HCT116 (cell line): ENCODE measurements around the gene RNASE9. TPM values are rescaled to one million over a fixed set of nuclear protein-coding genes. Genes with fewer than 3 reads are reported as not detected.

ENCODE experiments used
- ATAC-seq: fragments of 200-7000 bp; cut with Tn5 transposase; 2 replicates; pipeline ENCODE4 v1.9.1; 2020; ENCODE audit warnings: mild to moderate bottlenecking, moderate library complexity
- BruUV-seq: library from RNA; stranded (reverse); fragments of 400-500 nt; replicated peaks from 2 replicates; lab custom pipeline; 2021; lab: Mats Ljungman, UMichigan
- CTCF ChIA-PET: fragments of 300-600 bp; sonication (Branson Sonifier 250); formaldehyde crosslinking; loops from one replicate; lab custom pipeline; 2021; ENCODE audit warnings: antibody characterized with exemption; lab: Charles Lee
- POLR2A ChIA-PET: fragments of 300-600, 350-600 bp; sonication (Branson Sonifier 250); formaldehyde crosslinking; loops from one replicate; lab custom pipeline; 2021; ENCODE audit warnings: antibody characterized with exemption; lab: Charles Lee
- RAD21 ChIA-PET, 2 experiments: fragments of 300-600 bp; sonication (Branson Sonifier 250); formaldehyde crosslinking; loops; one replicate each; lab custom pipeline; 2023; ENCODE audit warnings: low total read pairs in 2 of 2; ENCODE audit not compliant: uncharacterized antibody in 2 of 2, unreplicated experiment in 2 of 2, low non-redundant PET in 1 of 2; lab: Charles Lee
- DNase-seq: peaks from one replicate; pipeline ENCODE4 v3.0.0-alpha.2; 2010; ENCODE audit warnings: low read depth, low spot score
- H2AFZ ChIP-seq: fragments of 200-600 bp; shearing (Covaris generic), sonication (generic); 2 replicates; pipeline ENCODE4 v1.6.1; 2017; ENCODE audit warnings: low read depth, mixed run types, mixed read lengths, antibody characterized with exemption, low read length; ENCODE audit not compliant: poor library complexity, severe bottlenecking
- H3K27ac ChIP-seq: 2 replicates; pipeline ENCODE4 v1.5.1; 2012; ENCODE audit warnings: low read depth, low read length
- H3K27me3 ChIP-seq: fragments of 200-600 bp; sonication (generic); 2 replicates; pipeline ENCODE4 v1.6.1; 2016; ENCODE audit warnings: mixed run types, low read length, mixed read lengths; ENCODE audit not compliant: insufficient read depth
- H3K36me3 ChIP-seq, 2 experiments: fragments of 200-500 bp in 1 of 2; fragments of 200-600 bp in 1 of 2; sonication (Bioruptor generic) in 1 of 2; sonication (generic) in 1 of 2; 2 replicates each; pipeline versions ENCODE4 v1.5.1 to v1.6.1; 2014 to 2016; ENCODE audit warnings: low read length in 2 of 2, inconsistent platforms in 1 of 2, mixed read lengths in 1 of 2, mixed run types in 1 of 2; ENCODE audit not compliant: insufficient read depth in 2 of 2, control insufficient read depth in 1 of 2
- H3K4me1 ChIP-seq, 2 experiments: fragments of 200-600 bp in 1 of 2; sonication (generic) in 1 of 2; 2 replicates each; pipeline versions ENCODE4 v1.5.1 to v1.6.1; 2012 to 2017; ENCODE audit warnings: low read length in 2 of 2, inconsistent platforms in 1 of 2, mild to moderate bottlenecking in 1 of 2, mixed read lengths in 1 of 2, mixed run types in 1 of 2, moderate library complexity in 1 of 2; ENCODE audit not compliant: insufficient read depth in 2 of 2, control insufficient read depth in 1 of 2
- H3K4me2 ChIP-seq: fragments of 200-600 bp; sonication (generic); 2 replicates; pipeline ENCODE4 v1.6.1; 2017; ENCODE audit warnings: mixed run types, low read length, mixed read lengths
- H3K4me3 ChIP-seq, 2 experiments: fragments of 200-600 bp in 1 of 2; sonication (generic) in 1 of 2; replicated peaks in 1 of 2; 2 replicates each; pipeline ENCODE4 v1.5.1; 2011 to 2016; ENCODE audit warnings: low read length in 2 of 2, control low read depth in 1 of 2, low read depth in 1 of 2, mild to moderate bottlenecking in 1 of 2, mixed read lengths in 1 of 2, mixed run types in 1 of 2
- H3K79me2 ChIP-seq: fragments of 200-600 bp; sonication (generic); 2 replicates; pipeline ENCODE4 v1.6.1; 2017; ENCODE audit warnings: mild to moderate bottlenecking, mixed run types, low read length, moderate library complexity, mixed read lengths; ENCODE audit not compliant: insufficient read depth
- H3K9ac ChIP-seq: fragments of 200-600 bp; sonication (generic); 2 replicates; pipeline ENCODE4 v1.6.1; 2016; ENCODE audit warnings: low read length, mixed read lengths
- H3K9me2 ChIP-seq: fragments of 200-600 bp; sonication (generic), shearing (Covaris generic); 2 replicates; pipeline ENCODE4 v1.6.1; 2017; ENCODE audit warnings: mixed run types, mild to moderate bottlenecking, moderate library complexity; ENCODE audit not compliant: insufficient read depth
- H3K9me3 ChIP-seq, 2 experiments: fragments of 200-500 bp in 1 of 2; fragments of 200-600 bp in 1 of 2; sonication (Bioruptor generic) in 1 of 2; sonication (generic) in 1 of 2; 2 replicates each; pipeline ENCODE4 v1.6.1; 2014 to 2017; ENCODE audit warnings: low read length in 2 of 2, mixed read lengths in 2 of 2, inconsistent platforms in 1 of 2, low read depth in 1 of 2, mild to moderate bottlenecking in 1 of 2, mixed run types in 1 of 2, moderate library complexity in 1 of 2; ENCODE audit not compliant: control insufficient read depth in 1 of 2, insufficient read depth in 1 of 2
- H4K20me1 ChIP-seq: fragments of 200-600 bp; sonication (generic), shearing (Covaris generic); 2 replicates; pipeline ENCODE4 v1.6.1; 2017; ENCODE audit warnings: mixed run types, mild to moderate bottlenecking, moderate library complexity; ENCODE audit not compliant: insufficient read depth
- CBX3 ChIP-seq: IDR thresholded peaks from 2 replicates; pipeline ENCODE4 v1.6.1; 2012; ENCODE audit warnings: low read depth
- CEBPB ChIP-seq: IDR thresholded peaks from 2 replicates; pipeline ENCODE4 v1.6.1; 2012; ENCODE audit warnings: low read depth
- ELF1 ChIP-seq: IDR thresholded peaks from 2 replicates; pipeline ENCODE4 v1.6.1; 2012; ENCODE audit warnings: low read depth, borderline replicate concordance
- EZH2 ChIP-seq: fragments of 200-600 bp; sonication (generic); IDR thresholded peaks from 2 replicates; pipeline ENCODE4 v1.6.1; 2017; ENCODE audit warnings: antibody characterized with exemption, mixed run types
- EZH2phosphoT487 ChIP-seq: fragments of 200-600 bp; IDR thresholded peaks from 2 replicates; pipeline ENCODE4 v1.6.1; 2018; ENCODE audit warnings: antibody characterized with exemption, borderline replicate concordance
- FOSL1 ChIP-seq: IDR thresholded peaks from 2 replicates; pipeline ENCODE4 v1.6.1; 2012; ENCODE audit warnings: low read depth
- JUND ChIP-seq: IDR thresholded peaks from 2 replicates; pipeline ENCODE4 v1.6.1; 2012
- POLR2AphosphoS5 ChIP-seq: IDR thresholded peaks from 2 replicates; pipeline ENCODE4 v1.6.1; 2011; ENCODE audit warnings: mild to moderate bottlenecking, low read depth, low read length, moderate library complexity
- RAD21 ChIP-seq: IDR thresholded peaks from 2 replicates; pipeline ENCODE4 v1.6.1; 2012; ENCODE audit warnings: low read depth, mild to moderate bottlenecking
- REST ChIP-seq: IDR thresholded peaks from 2 replicates; pipeline ENCODE4 v1.6.1; 2012; ENCODE audit warnings: low read depth
- SIN3A ChIP-seq: IDR thresholded peaks from 2 replicates; pipeline ENCODE4 v1.6.1; 2012; ENCODE audit warnings: low read depth
- SP1 ChIP-seq: IDR thresholded peaks from 2 replicates; pipeline ENCODE4 v1.6.1; 2012; ENCODE audit warnings: low read depth
- TCF7L2 ChIP-seq: IDR thresholded peaks from 2 replicates; pipeline ENCODE4 v1.7.0; 2011; ENCODE audit warnings: borderline replicate concordance, inconsistent platforms; ENCODE audit not compliant: insufficient read depth, insufficient read length; ENCODE audit errors: extremely low read depth
- ZBTB33 ChIP-seq: IDR thresholded peaks from 2 replicates; pipeline ENCODE4 v1.6.1; 2011; ENCODE audit warnings: mild to moderate bottlenecking, low read length, moderate library complexity; ENCODE audit not compliant: insufficient replicate concordance; ENCODE audit errors: extremely low read depth
- ZNF274 ChIP-seq: fragments of 200-500 bp; sonication (Bioruptor generic); IDR thresholded peaks from 2 replicates; pipeline ENCODE4 v1.6.1; 2014; ENCODE audit warnings: mild to moderate bottlenecking, low read depth, low read length, inconsistent platforms
- intact Hi-C: fragments of 100-400 bp; cut with micrococcal nuclease; formaldehyde crosslinking; loops from 2 replicates; pipeline ENCODE4 v1.10.0; 2022
- total RNA-seq: library from RNA; stranded (reverse); gene quantifications from one replicate; pipeline ENCODE4 v1.2.1, GENCODE V29; 2021; ENCODE audit not compliant: unreplicated experiment
- TF ChIP-seq, protein P1 (sequence below), 3 experiments: fragments of 200-600 bp in 1 of 3; sonication (generic) in 1 of 3; IDR thresholded peaks in 2 of 3; conservative IDR thresholded peaks in 1 of 3; 2 replicates each; pipeline ENCODE4 v1.5.1; 2012 to 2017; ENCODE audit warnings: low read depth in 2 of 3, low read length in 2 of 3, antibody characterized with exemption in 1 of 3, borderline replicate concordance in 1 of 3, control low read depth in 1 of 3, mild to moderate bottlenecking in 1 of 3, mixed read lengths in 1 of 3, mixed run types in 1 of 3, moderate library complexity in 1 of 3; ENCODE audit not compliant: insufficient read depth in 1 of 3
- TF ChIP-seq, protein P2 (sequence below): IDR thresholded peaks from 2 replicates; pipeline ENCODE4 v1.6.1; 2012

The RNASE9 gene
- total RNA-seq, 1 experiment from 2014 or later = not detected

DNA sequence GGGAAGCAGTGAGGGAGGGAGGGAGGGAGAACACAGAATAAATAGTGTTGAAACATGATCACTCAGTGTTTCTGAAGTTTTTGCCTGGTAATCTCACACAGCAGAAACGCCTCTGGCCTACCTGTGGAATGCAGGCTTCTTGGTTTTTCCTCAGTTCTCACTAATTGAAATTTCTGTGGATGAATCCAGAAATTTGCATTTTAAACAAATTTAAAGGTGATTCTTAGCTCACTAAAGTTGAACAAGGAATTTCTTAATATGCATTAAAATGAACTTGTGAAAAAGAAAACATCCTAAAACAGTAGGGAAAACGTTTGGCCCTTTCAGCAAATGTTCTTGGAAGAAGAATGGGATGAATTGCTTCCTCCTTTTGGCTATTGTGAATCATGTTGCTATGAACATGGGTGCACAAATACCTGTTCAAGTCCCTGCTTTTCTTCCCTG is 1.4 kb downstream of the RNASE9 start:
- DNase-seq = no peak
- ChIA-PET POLR2A (no interaction called here), RAD21 (no interaction called here), CTCF (no interaction called here)
- Histone ChIP-seq H3K9me2 (no peaks in the 10 kb centered on the region), H3K36me3 (no peaks in the 10 kb centered on the region), H3K4me1 (no peaks in the 10 kb centered on the region), H4K20me1 (no peaks in the 10 kb centered on the region), H3K79me2 (no peaks in the 10 kb centered on the region), H3K27me3 (no peaks in the 10 kb centered on the region), H3K4me3 (no peak overlapping the region), H3K27ac (no peak overlapping the region), H2AFZ (peak overlapping the region; percentile 39), H3K4me2 (no peak overlapping the region), H3K9me3 (no peaks in the 10 kb centered on the region), H3K9ac (no peak overlapping the region)
- no peak for ATAC-seq
- intact Hi-C loops = no loop called here
- TF ChIP-seq CEBPB (no peak), ELF1 (no peak), FOSL1 (no peak), ZBTB33 (no peak), SP1 (no peak), CBX3 (no peak), JUND (no peak), EZH2 (no peak), REST (no peak), SIN3A (no peak), EZH2phosphoT487 (no peak), RAD21 (no peak), TCF7L2 (no peak), ZNF274 (no peak), POLR2AphosphoS5 (no peak)
- TF ChIP-seq, protein P1, sequence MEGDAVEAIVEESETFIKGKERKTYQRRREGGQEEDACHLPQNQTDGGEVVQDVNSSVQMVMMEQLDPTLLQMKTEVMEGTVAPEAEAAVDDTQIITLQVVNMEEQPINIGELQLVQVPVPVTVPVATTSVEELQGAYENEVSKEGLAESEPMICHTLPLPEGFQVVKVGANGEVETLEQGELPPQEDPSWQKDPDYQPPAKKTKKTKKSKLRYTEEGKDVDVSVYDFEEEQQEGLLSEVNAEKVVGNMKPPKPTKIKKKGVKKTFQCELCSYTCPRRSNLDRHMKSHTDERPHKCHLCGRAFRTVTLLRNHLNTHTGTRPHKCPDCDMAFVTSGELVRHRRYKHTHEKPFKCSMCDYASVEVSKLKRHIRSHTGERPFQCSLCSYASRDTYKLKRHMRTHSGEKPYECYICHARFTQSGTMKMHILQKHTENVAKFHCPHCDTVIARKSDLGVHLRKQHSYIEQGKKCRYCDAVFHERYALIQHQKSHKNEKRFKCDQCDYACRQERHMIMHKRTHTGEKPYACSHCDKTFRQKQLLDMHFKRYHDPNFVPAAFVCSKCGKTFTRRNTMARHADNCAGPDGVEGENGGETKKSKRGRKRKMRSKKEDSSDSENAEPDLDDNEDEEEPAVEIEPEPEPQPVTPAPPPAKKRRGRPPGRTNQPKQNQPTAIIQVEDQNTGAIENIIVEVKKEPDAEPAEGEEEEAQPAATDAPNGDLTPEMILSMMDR (IDR thresholded peaks at IDR 0.05 in 2 of 3, conservative IDR thresholded peaks at IDR 0.05 in 1 of 3; ENCODE audit: borderline replicate concordance in 1 of 3, insufficient read depth in 1 of 3, low read depth in 2 of 3, low read length in 2 of 3) = no peak
- TF ChIP-seq, protein P2, sequence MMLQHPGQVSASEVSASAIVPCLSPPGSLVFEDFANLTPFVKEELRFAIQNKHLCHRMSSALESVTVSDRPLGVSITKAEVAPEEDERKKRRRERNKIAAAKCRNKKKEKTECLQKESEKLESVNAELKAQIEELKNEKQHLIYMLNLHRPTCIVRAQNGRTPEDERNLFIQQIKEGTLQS = no peak
- no TSS peak for BruUV-seq
